ENCODE results near the gene MYT1. TPM values are rescaled to one million over a fixed set of nuclear protein-coding genes. Genes with fewer than 3 reads are reported as not detected.

MYT1 gene
- total and polyA plus RNA-seq, 4 donors, result under 0.01 to 6.5 (median 0.08) TPM

DNA sequence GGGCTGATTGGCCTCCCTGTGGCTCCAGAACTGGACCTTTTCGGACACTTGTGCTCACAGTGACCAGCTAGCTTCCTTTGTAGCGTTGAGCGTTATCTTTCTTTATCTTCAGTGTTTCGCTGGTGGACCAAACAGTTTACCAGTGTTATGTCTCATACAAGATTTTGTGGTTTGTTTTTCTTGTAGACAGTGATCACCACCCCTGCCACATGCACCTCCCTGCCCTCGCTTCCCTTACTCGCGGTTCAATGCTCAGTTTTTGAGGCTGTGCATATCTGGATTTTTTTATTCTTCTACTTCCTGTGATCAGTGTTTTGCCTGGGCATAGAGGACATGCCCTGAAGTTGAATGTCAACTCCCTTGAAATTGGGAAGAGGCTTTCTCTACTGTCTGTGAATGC is 16.4 kb downstream of the MYT1 start (continued):
- no peak for TF ChIP-seq YY1 (IDR thresholded peaks at IDR 0.05)
- TF ChIP-seq NR2F2 (IDR thresholded peaks at IDR 0.05), result no peak
- TF ChIP-seq, protein P1, sequence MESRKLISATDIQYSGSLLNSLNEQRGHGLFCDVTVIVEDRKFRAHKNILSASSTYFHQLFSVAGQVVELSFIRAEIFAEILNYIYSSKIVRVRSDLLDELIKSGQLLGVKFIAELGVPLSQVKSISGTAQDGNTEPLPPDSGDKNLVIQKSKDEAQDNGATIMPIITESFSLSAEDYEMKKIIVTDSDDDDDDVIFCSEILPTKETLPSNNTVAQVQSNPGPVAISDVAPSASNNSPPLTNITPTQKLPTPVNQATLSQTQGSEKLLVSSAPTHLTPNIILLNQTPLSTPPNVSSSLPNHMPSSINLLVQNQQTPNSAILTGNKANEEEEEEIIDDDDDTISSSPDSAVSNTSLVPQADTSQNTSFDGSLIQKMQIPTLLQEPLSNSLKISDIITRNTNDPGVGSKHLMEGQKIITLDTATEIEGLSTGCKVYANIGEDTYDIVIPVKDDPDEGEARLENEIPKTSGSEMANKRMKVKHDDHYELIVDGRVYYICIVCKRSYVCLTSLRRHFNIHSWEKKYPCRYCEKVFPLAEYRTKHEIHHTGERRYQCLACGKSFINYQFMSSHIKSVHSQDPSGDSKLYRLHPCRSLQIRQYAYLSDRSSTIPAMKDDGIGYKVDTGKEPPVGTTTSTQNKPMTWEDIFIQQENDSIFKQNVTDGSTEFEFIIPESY (IDR thresholded peaks at IDR 0.05), result no peak
- TF ChIP-seq HNF4A (conservative IDR thresholded peaks at IDR 0.05), result no peak

DNA sequence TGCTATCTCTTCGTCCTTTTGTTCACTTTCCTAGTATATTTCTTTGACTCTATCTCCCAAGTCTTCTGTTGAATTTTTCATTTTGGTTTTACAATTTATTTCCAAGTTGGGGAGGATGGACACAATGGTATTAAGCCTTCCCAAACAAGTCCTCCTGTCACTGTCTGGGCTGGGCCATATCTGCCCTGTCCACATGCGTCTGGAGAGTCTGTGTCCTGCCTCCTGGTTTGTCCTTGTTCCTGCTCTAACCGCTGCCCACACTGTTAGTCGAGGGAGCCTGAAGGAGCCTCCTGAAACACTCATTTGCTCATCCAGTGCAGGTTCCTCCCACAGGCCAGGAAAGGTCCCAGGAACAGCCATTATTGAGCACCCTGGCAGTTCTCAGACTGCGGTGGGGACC is 17.1 kb downstream of the MYT1 start:
- Histone ChIP-seq H3K4me1 (ENCODE audit: control insufficient read depth in 4 of 4, insufficient read depth in 4 of 4, low read length in 3 of 4) (no peaks in the 10 kb centered on the region), H3K4me3 (ENCODE audit: low read depth in 1 of 3, low read length in 3 of 3) (no peak overlapping the region), H3K27me3 (ENCODE audit: control insufficient read depth in 4 of 4, insufficient read depth in 4 of 4, low read length in 3 of 4) (no peaks in the 10 kb centered on the region), H3K9me3 (ENCODE audit: control insufficient read depth in 4 of 4, low read length in 3 of 4) (no peaks in the 10 kb centered on the region), H3K27ac (ENCODE audit: low read depth in 1 of 2, low read length in 2 of 2) (no peak overlapping the region), H3K9ac (ENCODE audit: low read depth in 1 of 2, low read length in 2 of 2) (no peak overlapping the region), H3K36me3 (ENCODE audit: control insufficient read depth in 4 of 4, insufficient read depth in 3 of 4, low read depth in 1 of 4, low read length in 3 of 4) (no peaks in the 10 kb centered on the region)
- WGBS, result 91% methylated on average over 5 of the region's 5 CpGs
- no peak for DNase-seq (ENCODE audit: low spot score)
- no peak for TF ChIP-seq JUND (IDR thresholded peaks at IDR 0.05)
- no peak for TF ChIP-seq EGR1 (IDR thresholded peaks at IDR 0.05; ENCODE audit: low read depth in 2 of 2)
- TF ChIP-seq MAX (IDR thresholded peaks at IDR 0.05), result no peak

- Histone ChIP-seq H3K4me1 (ENCODE audit: control insufficient read depth in 4 of 4, insufficient read depth in 4 of 4, low read length in 3 of 4) (no peaks in the 10 kb centered on the region), H3K27me3 (ENCODE audit: control insufficient read depth in 4 of 4, insufficient read depth in 4 of 4, low read length in 3 of 4) (no peaks in the 10 kb centered on the region), H3K36me3 (ENCODE audit: control insufficient read depth in 4 of 4, insufficient read depth in 3 of 4, low read depth in 1 of 4, low read length in 3 of 4) (no peaks in the 10 kb centered on the region), H3K4me3 (ENCODE audit: low read depth in 1 of 3, low read length in 3 of 3) (no peak overlapping the region), H3K9ac (ENCODE audit: low read depth in 1 of 2, low read length in 2 of 2) (no peak overlapping the region), H3K27ac (ENCODE audit: low read depth in 1 of 2, low read length in 2 of 2) (no peak overlapping the region), H3K9me3 (ENCODE audit: control insufficient read depth in 4 of 4, low read length in 3 of 4) (no peaks in the 10 kb centered on the region)
- no peak for DNase-seq (ENCODE audit: low spot score)
- WGBS, result 89% methylated on average over 16 of the region's 16 CpGs
- TF ChIP-seq FOXA1 (IDR thresholded peaks at IDR 0.05), result no peak
- no peak for TF ChIP-seq JUND (IDR thresholded peaks at IDR 0.05)
- no peak for TF ChIP-seq NR2F2 (IDR thresholded peaks at IDR 0.05)
- no peak for TF ChIP-seq YY1 (IDR thresholded peaks at IDR 0.05)
- no peak for TF ChIP-seq SP1 (IDR thresholded peaks at IDR 0.05)
- no peak for TF ChIP-seq HNF4A (conservative IDR thresholded peaks at IDR 0.05)
- no peak for TF ChIP-seq TAF1 (conservative IDR thresholded peaks at IDR 0.05)
- TF ChIP-seq ATF3 (IDR thresholded peaks at IDR 0.05), result no peak
- TF ChIP-seq GABPA (IDR thresholded peaks at IDR 0.05 in 1 of 2, conservative IDR thresholded peaks at IDR 0.05 in 1 of 2), result no peak
- TF ChIP-seq RXRA (IDR thresholded peaks at IDR 0.05), result no peak
- TF ChIP-seq RAD21 (IDR thresholded peaks at IDR 0.05), result no peak
- no peak for TF ChIP-seq FOXA2 (IDR thresholded peaks at IDR 0.05)
Measured at GRCh38 chr20:64182146-64182865, 18.1 kb downstream of the MYT1 start.

DNA sequence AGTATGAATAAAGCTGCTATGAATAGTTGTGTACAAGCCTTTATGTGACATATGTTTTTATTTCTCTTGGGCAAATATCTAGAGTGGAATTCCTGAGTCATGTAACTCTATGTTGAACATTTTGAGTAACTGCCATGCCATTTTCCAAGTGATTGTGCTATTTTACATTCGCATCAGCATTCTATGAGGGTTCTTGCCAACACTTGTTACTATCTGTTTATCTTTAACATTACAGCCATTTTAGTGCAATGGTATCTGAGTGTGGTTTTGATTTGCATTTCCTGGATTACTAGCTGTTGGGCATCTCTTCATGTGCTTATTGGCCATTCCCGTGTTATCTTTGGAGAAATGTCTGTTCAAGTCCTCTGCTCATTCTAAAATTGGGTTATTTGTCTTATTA is 19.1 kb downstream of the MYT1 start:
- no peak overlapping the region for H3K9ac ChIP-seq (ENCODE audit: low read depth in 1 of 2, low read length in 2 of 2)
- no peaks in the 10 kb centered on the region for H3K27me3 ChIP-seq (ENCODE audit: control insufficient read depth in 4 of 4, insufficient read depth in 4 of 4, low read length in 3 of 4)
- no peaks in the 10 kb centered on the region for H3K9me3 ChIP-seq (ENCODE audit: control insufficient read depth in 4 of 4, low read length in 3 of 4)
- no peak for DNase-seq (ENCODE audit: low spot score)
- no peaks in the 10 kb centered on the region for H3K4me1 ChIP-seq (ENCODE audit: control insufficient read depth in 4 of 4, insufficient read depth in 4 of 4, low read length in 3 of 4)
- 83% methylated on average over 2 of the region's 2 CpGs for WGBS
- H3K27ac ChIP-seq (ENCODE audit: low read depth in 1 of 2, low read length in 2 of 2), result no peak overlapping the region
- no peaks in the 10 kb centered on the region for H3K36me3 ChIP-seq (ENCODE audit: control insufficient read depth in 4 of 4, insufficient read depth in 3 of 4, low read depth in 1 of 4, low read length in 3 of 4)
- H3K4me3 ChIP-seq (ENCODE audit: low read depth in 1 of 3, low read length in 3 of 3), result no peak overlapping the region
- TF ChIP-seq FOXA2 (IDR thresholded peaks at IDR 0.05) (no peak), TAF1 (conservative IDR thresholded peaks at IDR 0.05) (no peak), RAD21 (IDR thresholded peaks at IDR 0.05) (no peak), CTCF (IDR thresholded peaks at IDR 0.05; ENCODE audit: low read depth, low read length, missing input control) (no peak), YY1 (IDR thresholded peaks at IDR 0.05) (no peak)
- TF ChIP-seq, protein P1 (IDR thresholded peaks at IDR 0.05), result no peak
